GM10266 (cell line): ENCODE measurements around the gene NPHP3.

Source experiments
- DNase-seq: peaks from one replicate; pipeline ENCODE4 v3.0.0; 2012; ENCODE audit errors: extremely low spot score
- TF ChIP-seq, protein P1 (sequence below): IDR thresholded peaks from 2 replicates; pipeline ENCODE4 v1.5.1; 2012; ENCODE audit warnings: mild to moderate bottlenecking, low read depth; ENCODE audit not compliant: control insufficient read depth, insufficient read depth; ENCODE audit errors: missing control alignments

NPHP3 gene

DNA sequence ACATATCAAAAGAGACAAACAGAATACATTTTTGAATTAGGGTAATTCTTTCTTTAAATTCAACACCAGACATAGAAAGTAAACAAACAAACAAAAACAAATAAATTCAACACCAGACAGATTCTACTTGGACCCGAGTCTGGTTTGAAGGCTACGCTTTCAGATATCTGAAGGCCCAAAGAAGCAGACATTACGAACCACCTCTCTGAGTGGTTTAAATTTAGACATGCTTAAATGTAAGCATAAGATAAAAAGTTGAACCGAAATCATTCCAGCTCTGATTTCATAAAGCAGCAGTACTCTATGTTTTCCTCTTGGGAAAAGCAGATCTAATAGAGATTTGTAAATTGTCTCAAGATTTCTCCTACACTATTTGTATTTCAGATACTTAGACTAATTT lies 32.2 kb downstream of the NPHP3 start:
- TF ChIP-seq, protein P1, sequence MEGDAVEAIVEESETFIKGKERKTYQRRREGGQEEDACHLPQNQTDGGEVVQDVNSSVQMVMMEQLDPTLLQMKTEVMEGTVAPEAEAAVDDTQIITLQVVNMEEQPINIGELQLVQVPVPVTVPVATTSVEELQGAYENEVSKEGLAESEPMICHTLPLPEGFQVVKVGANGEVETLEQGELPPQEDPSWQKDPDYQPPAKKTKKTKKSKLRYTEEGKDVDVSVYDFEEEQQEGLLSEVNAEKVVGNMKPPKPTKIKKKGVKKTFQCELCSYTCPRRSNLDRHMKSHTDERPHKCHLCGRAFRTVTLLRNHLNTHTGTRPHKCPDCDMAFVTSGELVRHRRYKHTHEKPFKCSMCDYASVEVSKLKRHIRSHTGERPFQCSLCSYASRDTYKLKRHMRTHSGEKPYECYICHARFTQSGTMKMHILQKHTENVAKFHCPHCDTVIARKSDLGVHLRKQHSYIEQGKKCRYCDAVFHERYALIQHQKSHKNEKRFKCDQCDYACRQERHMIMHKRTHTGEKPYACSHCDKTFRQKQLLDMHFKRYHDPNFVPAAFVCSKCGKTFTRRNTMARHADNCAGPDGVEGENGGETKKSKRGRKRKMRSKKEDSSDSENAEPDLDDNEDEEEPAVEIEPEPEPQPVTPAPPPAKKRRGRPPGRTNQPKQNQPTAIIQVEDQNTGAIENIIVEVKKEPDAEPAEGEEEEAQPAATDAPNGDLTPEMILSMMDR = no peak
- DNase-seq = no peak

DNA sequence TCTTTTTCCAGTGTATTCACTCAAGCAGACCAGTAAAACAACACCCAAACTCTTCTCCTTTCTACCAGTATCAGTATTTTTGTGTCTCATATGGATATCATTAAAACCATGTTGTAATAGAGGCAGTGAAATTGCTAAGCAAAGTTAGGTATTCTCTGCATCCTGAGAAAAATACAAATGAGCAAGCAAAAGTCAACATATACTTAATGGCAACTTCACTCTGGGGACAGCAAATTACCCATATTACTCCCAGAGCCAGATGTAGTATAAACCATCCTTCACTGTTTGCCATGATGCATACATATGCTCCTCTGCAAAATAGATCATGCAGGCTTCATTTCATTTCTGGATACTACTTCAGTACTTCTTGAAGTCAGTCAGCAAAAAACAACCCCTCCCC lies 40.0 kb downstream of the NPHP3 start:
- no peak for DNase-seq
- TF ChIP-seq, protein P1 = no peak

DNA sequence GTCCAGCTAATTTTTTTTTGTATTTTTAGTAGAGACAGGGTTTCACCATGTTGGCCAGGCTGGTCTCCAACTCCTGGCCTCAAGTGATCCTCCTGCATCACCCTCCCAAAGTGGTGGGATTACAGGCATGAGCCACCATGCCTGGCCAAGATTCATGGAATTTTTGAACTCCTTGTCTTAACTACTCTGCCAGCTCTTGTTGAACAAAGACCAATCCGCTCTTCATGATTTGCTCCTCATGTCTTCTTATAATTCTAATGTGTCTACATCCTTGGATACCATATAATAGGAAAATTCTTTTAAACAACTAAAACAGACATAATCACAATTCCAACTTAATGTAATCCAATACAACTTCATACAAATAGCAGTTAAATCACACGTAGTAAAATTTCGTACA lies 40.8 kb downstream of the NPHP3 start:
- DNase-seq = no peak
- TF ChIP-seq, protein P1 = no peak

DNA sequence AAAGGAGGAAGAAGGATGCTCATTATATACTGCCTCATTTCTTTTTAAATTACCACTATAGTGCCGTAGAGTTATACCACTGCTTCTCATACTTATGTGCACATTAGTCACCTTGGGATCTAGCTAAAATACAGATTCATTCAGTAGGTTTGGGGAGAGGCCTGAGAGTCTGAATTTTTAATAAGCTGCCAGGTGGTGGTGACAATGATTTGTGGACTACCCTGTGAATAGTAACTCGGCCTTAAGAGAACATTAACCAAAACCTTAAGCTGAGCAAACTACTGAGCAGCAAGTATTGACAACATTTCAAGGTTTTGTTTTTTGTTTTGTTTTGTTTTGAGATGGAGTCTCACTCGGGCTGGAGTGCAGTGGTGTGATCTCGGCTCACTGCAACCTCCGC lies 42.3 kb downstream of the NPHP3 start:
- TF ChIP-seq, protein P1 = no peak
- DNase-seq = no peak

DNA sequence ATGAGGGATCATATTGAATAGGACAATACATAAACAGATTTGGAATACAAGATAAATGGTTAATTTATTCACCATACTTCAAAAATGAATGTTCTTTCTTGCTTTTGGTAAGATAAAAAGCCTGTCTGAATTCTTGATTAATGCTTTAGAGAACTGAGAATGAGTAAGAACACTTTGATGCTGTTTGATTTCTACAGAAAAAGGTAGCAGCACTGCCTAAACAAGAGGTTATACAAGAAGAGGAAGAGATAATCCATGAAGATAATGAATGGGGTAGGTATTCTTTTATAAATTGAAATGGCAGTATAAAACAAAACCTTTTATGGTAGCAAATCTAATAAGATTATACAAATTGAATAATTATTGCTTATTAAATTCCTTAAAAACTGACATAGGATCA lies 46.8 kb downstream of the NPHP3 start:
- DNase-seq = no peak

DNA sequence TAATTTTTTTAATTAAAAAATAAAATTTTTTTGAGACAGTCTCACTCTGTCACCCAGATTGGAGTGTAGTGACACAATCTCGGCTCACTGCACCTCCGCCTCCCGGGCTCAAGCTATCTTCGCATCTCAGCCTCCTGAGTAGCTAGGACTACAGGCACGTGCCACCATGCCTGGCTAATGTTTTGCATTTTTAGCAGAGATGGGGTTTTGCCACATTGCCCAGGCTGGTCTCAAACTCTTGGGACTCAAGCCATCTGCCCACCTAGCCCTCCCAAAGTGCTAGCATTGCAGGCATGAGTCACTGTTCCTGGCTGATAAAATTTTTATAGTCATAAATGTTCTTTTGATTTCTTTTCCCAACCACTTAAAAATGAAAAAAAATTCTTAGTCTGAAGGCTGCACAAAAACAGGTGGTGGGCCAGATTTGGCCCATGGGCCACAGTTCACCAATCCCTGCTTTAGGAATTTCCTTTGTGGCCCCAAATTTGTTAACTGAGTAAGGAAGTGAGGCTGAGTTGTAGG lies 52.9 kb downstream of the NPHP3 start:
- DNase-seq = no peak
- TF ChIP-seq, protein P1 = no peak

More for the DNA sequence above, 46.8 kb downstream of the NPHP3 start:
- TF ChIP-seq, protein P1 = no peak

DNA sequence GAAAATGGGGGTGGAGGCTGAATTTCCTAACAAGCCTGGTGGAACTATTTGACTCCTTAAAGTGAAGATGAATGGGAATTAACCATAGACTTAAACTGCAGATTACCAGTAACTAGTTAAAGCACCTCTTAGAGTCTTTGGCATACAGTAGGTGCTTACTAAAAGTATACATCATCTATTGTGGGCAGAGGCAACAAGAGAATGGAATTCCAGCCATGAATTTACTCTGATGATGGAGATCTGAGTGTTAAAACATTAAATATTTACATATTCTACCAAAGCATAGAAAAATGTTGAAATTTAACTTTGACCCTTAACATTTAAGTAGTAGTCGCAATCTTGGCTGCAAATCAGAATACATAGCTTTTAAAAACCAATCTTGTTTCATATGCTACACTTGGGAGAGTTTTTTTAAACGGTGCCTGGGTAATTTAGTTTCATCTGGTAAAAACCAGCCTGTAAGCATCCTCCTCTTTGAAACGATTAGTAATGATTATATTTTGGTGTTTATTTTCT lies 56.9 kb downstream of the NPHP3 start:
- DNase-seq = no peak
- TF ChIP-seq, protein P1 = no peak
